Measurements from ENCODE around the gene RCOR1. TPM values are rescaled to one million over a fixed set of nuclear protein-coding genes. Genes with fewer than 3 reads are reported as not detected.

RCOR1 gene
- total and polyA plus RNA-seq, 2 of the 4 experiments (the other 2 are of a cell fraction) = 9.0 to 11.2 TPM

DNA sequence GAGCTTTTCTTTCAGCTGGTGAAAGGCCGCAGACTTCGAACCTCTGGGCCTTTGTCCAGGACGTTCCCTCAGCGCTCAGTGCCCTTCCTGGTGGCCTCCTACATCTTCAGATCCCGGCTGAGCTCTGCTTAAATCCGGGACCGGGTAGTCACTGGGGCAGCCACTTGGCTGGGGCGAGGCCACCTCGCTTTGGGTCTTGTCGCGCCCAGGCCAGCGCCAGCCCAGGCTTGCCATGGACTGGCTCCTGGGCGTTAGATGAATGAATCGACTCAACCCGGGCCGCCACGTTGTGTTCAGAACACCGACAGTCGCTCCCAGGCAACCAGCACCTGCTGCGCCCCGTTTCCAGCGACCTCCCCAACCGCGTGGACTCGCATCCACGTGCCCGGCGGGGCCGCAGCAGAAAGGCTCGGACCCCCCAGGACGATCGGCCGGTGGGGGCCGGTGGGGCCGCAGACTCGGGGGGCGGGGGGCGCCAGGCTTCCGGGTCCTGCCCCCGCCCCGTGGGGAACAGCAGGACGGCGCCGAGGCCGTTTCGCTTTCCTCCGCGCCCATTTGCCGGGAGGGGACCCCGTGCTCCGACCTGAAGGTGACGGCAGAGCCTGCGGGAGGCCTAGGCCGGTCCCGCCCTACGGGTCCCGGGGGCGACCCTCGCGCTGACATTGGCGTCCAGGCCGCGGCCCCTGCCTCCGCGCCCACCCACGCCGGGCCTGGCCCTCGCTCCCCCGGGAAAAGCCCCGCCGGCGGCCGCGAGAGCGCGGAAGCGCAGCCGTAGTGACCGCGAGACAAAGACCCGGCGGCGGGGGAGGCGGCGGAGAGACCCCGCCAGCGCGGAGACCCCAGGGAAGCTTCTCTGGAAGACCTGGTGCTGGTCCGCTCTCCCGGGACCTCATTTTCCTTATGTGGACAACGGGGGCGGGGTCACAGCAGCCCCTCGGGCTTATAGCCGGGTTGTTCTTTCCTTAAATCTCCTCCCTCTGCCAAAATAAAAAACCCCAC is 37.3 kb upstream of the RCOR1 start:
- peak overlapping the region; percentile 65 for H2AK9ac ChIP-seq (replicated peaks; ENCODE audit: low read depth, low read length, poor library complexity)
- H3K4me1 ChIP-seq (ENCODE audit: control insufficient read depth, insufficient read depth, low read length) = peaks cover 3% of the 10 kb centered on the region; the same call in 1 of the 2 replicates
- H3K9ac ChIP-seq (ENCODE audit: low read depth, low read length) = 0 out of 2 replicates have a peak overlapping the region, but pooled peaks have one; percentile 46
- POLR2A ChIA-PET (ENCODE audit: unreplicated experiment) = no interaction called here
- no TSS peak for BruUV-seq (replicated peaks)
- H3K4me3 ChIP-seq (ENCODE audit: insufficient read depth, low read depth, low read length) = peak overlapping the region; percentile 73
- H3K14ac ChIP-seq (replicated peaks; ENCODE audit: low read depth, low read length) = peak overlapping the region; percentile 53; the same call in 1 of the 2 replicates
- H3K4ac ChIP-seq (ENCODE audit: low read depth, low read length) = 0 out of 2 replicates have a peak overlapping the region, but pooled peaks have one; percentile 22
- H2AFZ ChIP-seq (replicated peaks; ENCODE audit: low read length, poor library complexity) = peak overlapping the region; percentile 96
- H4K20me1 ChIP-seq (ENCODE audit: insufficient read depth, low read length) = no peaks in the 10 kb centered on the region
- in situ Hi-C loops (cut with MboI; ENCODE audit: low sequenced_read_pairs) = no loop called here
- no peak for TF ChIP-seq RAD21 (IDR thresholded peaks at IDR 0.05; ENCODE audit: low read length)
- no peak for TF ChIP-seq RCOR1 (IDR thresholded peaks at IDR 0.05; ENCODE audit: insufficient replicate concordance, low read length)
- TF ChIP-seq BHLHE40 (IDR thresholded peaks at IDR 0.05; ENCODE audit: low read depth, low read length) = no peak
- no peak for TF ChIP-seq RFX5 (IDR thresholded peaks at IDR 0.05; ENCODE audit: low read depth, low read length)
- TF ChIP-seq CTCF (conservative IDR thresholded peaks at IDR 0.05; ENCODE audit: low read depth, low read length) = no peak
- TF ChIP-seq SMC3 (IDR thresholded peaks at IDR 0.05; ENCODE audit: low read depth, low read length) = no peak
- no peak for TF ChIP-seq MAZ (IDR thresholded peaks at IDR 0.05; ENCODE audit: borderline replicate concordance, low read depth, low read length)
- TF ChIP-seq, protein P1, sequence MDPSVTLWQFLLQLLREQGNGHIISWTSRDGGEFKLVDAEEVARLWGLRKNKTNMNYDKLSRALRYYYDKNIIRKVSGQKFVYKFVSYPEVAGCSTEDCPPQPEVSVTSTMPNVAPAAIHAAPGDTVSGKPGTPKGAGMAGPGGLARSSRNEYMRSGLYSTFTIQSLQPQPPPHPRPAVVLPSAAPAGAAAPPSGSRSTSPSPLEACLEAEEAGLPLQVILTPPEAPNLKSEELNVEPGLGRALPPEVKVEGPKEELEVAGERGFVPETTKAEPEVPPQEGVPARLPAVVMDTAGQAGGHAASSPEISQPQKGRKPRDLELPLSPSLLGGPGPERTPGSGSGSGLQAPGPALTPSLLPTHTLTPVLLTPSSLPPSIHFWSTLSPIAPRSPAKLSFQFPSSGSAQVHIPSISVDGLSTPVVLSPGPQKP (IDR thresholded peaks at IDR 0.05; ENCODE audit: borderline replicate concordance, low read depth, low read length) = no peak
- TF ChIP-seq MXI1 (IDR thresholded peaks at IDR 0.05; ENCODE audit: borderline replicate concordance, low read depth, low read length) = no peak
- peak overlapping the region; percentile 35; the same call in 1 of the 2 replicates for H2BK120ac ChIP-seq (ENCODE audit: low read depth, low read length)
- H3K9me3 ChIP-seq (ENCODE audit: control insufficient read depth, insufficient read depth, low read length) = no peaks in the 10 kb centered on the region
- no peak overlapping the region for H3K23ac ChIP-seq (ENCODE audit: low read depth, low read length)
- no peak overlapping the region; the same call in 1 of the 2 replicates for H3K18ac ChIP-seq (ENCODE audit: low read depth, low read length)
- H4K8ac ChIP-seq (ENCODE audit: low read depth in 2 of 2, low read length in 2 of 2) = peak overlapping the region; percentile 65 to 66
- WGBS, 2 experiments (ENCODE audit: extremely low coverage in 2 of 2, insufficient read length in 1 of 2) = 21% methylated on average over 51 of the region's 94 CpGs; no CpG with 5 or more reads in 1 of the 2 experiments
- no peaks in the 10 kb centered on the region for H3K9me1 ChIP-seq (ENCODE audit: insufficient read depth, low read length)
- no peak overlapping the region for H3K56ac ChIP-seq (ENCODE audit: extremely low read depth, insufficient read depth, low read length)
- peak overlapping the region; percentile 61 for H3K4me2 ChIP-seq (ENCODE audit: low read depth, low read length)
- DNase-seq (no peak), ATAC-seq (ENCODE audit: low read depth) (peak; percentile 68)
- peaks cover 2% of the 10 kb centered on the region; the same call in 1 of the 2 replicates for H3K27me3 ChIP-seq (ENCODE audit: control insufficient read depth, insufficient read depth, low read length)
- intact Hi-C loops (cut with micrococcal nuclease) = no loop called here
- CTCF ChIA-PET = no interaction called here
- H4K91ac ChIP-seq (ENCODE audit: insufficient read depth, low read depth, low read length) = no peak overlapping the region; the same call in 1 of the 2 replicates
- H3K27ac ChIP-seq (ENCODE audit: insufficient read depth, low read length) = peak overlapping the region; percentile 3; the same call in 1 of the 2 replicates
- no peak overlapping the region for H2BK15ac ChIP-seq (ENCODE audit: low read depth, low read length)
- no peaks in the 10 kb centered on the region for H3K79me1 ChIP-seq (ENCODE audit: low read depth in 1 of 2, low read length in 2 of 2)
- no peak overlapping the region for H2BK20ac ChIP-seq (ENCODE audit: low read depth, low read length)
- peak overlapping the region; percentile 37 for H4K5ac ChIP-seq (ENCODE audit: low read depth, low read length)
- no peak overlapping the region for H2BK5ac ChIP-seq (ENCODE audit: low read depth, low read length, poor library complexity, severe bottlenecking)
- dilution Hi-C loops (cut with HindIII; ENCODE audit: low sequenced_read_pairs, unreplicated experiment) = no loop called here
- H2AK5ac ChIP-seq (ENCODE audit: low read depth, low read length) = no peak overlapping the region
- H3K36me3 ChIP-seq (ENCODE audit: control insufficient read depth, insufficient read depth, low read length) = no peaks in the 10 kb centered on the region
